NCI-H345 (cell line): ENCODE measurements around the gene STK36.

Source experiments
- DNase-seq: peaks from one replicate; lab custom pipeline; 2025; lab: John Stamatoyannopoulos, UW

The STK36 gene

DNA sequence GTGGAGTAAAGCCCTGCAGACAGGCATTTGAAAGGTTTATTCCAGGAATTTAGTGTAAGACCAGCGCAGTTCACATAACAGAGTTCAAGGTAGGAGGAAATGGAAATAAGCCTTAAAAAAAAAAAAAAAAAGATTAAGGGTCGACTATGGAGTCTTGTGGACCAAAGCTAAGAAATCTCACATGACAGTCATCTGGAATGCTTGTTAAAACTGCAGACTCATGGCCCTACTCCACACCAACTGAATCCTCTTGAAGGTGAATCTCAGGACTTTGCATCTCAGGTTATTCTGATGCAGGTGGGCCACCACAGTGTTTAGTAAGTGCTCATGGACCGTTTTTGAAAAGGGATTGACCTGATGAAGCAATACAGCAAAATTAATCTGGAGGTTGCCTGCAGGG, 47.6 kb downstream of the STK36 start:
- no peak for DNase-seq

GRCh38 chr2:218720048-218721041, 48.5 kb downstream of the STK36 start:
- no peak for DNase-seq

DNA sequence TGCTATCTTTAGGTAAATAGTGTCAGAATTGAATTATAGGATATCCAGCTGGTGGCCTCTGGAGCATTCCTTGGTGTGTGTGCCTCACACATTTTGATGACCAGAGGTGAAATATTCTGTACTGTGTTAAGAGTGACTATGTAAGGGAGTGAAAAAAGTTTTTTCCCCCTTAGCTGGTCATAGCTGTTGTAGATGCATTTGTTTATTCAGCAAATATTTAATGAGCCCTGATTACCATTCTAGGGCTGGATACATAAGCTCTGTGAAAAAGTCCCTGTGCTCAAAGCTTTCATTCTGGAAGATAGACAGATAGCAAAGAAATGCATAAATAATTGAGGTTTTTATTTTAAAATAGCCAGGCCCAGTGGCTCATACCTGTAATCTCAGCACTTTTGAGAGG, 49.6 kb downstream of the STK36 start:
- no peak for DNase-seq

DNA sequence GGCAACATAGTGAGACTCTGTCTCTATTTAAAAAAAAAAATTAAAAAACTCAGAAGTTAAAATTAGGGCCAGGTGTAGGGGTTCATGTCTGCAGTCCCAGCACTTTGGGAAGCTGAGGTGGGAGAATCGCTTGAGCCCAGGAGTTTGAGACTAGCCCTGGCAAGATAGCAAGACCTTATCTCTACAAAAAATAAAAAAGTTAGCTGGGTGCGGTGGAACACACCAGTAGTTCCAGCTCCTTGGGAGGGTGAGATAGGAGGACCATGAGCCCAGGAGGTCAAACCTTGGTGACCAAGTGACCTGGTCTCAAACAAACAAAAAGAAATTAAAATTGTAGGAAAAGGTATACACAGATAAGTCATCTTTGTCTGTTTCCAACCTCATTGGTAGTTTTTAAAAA, 50.0 kb downstream of the STK36 start:
- no peak for DNase-seq

GRCh38 chr2:218722419-218722818, 50.5 kb downstream of the STK36 start:
- no peak for DNase-seq

- DNase-seq: no peak
These were observed 51.2 kb downstream of the STK36 start for GRCh38 chr2:218722876-218723785.

DNA sequence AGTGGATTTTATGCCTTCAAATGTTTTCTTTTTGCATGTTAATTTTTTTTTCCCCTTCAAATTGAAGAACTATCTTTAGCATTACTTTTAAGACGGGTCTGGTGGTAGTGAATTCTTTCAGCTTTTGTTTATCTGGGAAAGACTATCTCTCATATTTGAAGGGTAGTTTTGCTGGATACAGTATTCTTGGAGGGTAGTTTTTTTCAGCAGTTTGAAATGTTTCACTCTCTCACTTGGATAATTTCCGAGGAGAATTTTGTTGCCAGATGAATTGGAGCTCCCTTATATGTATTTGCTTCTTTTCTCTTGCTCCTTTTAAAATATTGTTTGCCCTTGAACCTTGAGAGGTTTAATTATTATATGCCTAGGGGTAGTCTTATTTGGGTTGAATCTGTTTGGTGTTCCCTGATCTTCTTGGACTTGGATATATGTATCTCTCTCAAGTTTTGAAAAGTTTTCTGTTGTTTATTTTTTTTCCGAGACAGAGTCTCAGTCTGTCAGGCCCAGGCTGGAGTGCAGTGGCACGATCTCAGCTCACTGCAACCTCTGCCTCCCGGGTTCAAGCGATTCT, 54.2 kb downstream of the STK36 start:
- no peak for DNase-seq

GRCh38 chr2:218727502-218728165, 55.7 kb downstream of the STK36 start:
- peak; percentile 0 for DNase-seq

- DNase-seq: no peak
These were observed 57.8 kb downstream of the STK36 start for GRCh38 chr2:218729640-218730039.

- no peak for DNase-seq
These were observed 60.3 kb downstream of the STK36 start for GRCh38 chr2:218732052-218732760.

- DNase-seq: no peak
These were observed 60.9 kb downstream of the STK36 start for GRCh38 chr2:218732761-218733158.

DNA sequence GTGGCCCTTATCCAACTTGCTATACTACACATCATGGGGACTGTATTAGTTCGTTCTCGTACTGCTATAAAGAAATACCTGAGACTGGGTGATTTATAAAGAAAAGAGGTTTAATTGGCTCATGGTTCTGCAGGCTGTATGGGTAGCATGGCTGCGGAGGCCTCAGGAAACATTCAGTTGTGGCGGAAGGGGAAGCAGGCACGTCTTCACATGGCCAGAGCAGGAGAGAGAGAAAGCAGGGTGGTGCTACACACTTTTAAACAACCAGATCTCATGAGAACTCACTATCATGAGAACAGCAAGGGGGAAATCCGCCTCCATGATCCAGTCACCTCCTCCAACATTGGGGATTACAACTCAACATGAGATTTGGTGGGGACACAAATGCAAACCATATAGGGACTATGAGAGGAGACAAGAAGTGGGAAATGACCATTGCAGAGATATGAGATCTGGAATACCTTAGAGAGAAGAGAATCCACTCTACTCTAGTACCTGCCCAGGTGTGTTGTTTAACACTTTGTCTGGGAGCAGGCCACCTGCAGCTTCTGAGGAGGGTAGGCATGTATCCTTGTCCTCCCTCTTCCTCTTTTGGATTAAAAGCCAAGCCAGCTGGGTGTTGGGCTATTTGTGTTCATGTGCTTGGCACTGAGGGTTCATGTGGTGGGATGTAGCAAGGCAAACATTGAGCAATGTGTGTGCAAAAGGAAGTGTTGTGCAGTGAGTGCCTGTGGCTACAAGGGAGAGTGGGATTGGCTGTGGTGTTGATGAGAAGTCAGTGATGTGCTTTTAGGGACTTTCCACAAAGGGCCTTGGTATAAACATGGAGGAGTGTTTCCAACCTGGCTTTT, 61.5 kb downstream of the STK36 start:
- DNase-seq: no peak

- DNase-seq: no peak
These were observed 62.5 kb downstream of the STK36 start for GRCh38 chr2:218734190-218734975.

GRCh38 chr2:218736531-218736930, 64.6 kb downstream of the STK36 start:
- DNase-seq: no peak

DNA sequence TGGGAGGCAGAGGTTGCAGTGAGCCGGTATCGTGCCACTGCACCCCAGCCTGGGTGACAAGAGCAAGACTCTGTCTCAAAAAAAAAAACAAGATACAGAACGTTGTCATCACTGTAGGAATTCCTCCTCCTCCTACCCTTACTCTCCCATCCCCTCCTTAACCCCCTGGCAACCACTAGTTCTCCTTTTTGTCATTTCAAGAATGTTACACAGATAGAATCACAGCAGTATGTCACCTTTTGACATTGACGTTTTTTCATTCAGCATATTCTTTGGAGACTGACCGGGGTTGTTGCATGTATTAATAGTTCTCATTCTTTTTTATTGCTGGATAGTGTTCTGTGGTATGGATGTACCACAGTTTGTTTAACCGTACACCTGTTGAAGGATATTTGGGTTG, 71.2 kb downstream of the STK36 start:
- DNase-seq: no peak

- no peak for DNase-seq
These were observed 72.7 kb downstream of the STK36 start for GRCh38 chr2:218744615-218745014.

- DNase-seq: no peak
These were observed 73.3 kb downstream of the STK36 start for GRCh38 chr2:218745160-218745558.

DNA sequence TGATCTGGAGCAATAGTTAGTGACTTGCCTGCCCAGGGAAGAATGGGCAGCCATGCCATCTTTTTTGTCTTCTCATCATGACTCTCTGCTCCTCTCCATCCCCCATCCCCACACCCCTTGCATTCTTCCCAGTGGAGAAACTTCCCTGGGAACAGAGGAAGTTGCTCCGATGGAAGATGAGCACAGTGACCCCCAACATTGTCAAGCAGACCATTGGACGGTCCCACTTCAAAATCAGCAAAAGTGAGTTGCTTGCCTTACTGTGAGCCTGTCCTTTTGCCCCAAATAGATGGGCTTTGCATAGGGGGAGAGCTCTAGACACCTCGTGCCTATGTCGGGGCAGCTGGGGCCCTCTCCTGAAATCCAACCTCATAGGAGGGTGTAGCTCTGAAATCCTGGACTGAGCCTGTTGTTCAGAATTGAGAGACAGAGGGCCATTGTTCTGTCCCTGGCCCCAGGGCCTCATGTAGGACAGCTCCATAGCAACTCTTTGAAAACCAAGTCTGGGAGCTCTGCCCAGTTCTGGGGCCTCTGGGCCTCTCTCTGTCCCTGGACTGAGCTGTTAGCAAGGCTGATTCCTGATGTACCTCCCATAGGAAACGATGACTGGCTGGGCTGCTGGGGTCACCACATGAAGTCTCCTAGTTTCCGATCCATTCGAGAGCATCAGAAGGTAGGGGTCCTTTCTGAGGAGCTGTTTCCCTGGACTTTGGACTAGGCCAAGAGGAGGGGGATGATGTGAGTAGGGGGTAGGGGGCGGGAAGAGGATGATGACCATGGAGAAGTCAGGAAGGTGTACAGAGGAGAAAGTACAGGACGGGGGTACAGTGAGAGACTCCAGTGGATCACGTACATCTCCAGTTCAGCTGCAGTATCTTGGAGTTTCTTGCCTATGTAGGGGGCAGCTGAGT, 73.9 kb downstream of the STK36 start:
- no peak for DNase-seq

- no peak for DNase-seq
These were observed 74.5 kb downstream of the STK36 start for GRCh38 chr2:218746470-218746795.
